ENCODE measurements around the gene P2RY12. TPM values are rescaled to one million over a fixed set of nuclear protein-coding genes. Genes with fewer than 3 reads are reported as not detected.

The P2RY12 gene
- total RNA-seq, 1 donor from 2014 or later: 49.8 TPM

- no peak for DNase-seq
Observed at GRCh38 chr3:151331696-151332095, 52.9 kb downstream of the P2RY12 start.

DNA sequence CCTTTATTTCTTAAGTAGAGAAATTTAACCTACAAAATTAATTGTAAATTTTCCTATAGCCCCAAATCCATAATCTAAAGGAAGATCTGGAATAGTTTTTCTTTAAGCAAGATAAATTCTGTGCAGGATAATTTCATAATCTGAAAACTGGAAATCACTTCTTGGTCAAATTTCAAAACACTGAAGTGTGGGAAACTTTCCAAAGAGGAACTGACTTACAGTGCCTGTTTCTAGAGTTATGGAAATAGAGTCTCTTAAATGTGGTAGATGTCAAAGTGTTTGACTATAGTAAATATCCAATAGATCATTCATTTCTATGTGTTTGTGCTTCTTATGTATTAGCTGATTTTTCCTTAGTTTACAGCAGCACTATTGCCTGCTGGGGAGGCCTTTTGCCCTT is 53.7 kb downstream of the P2RY12 start:
- no peak for DNase-seq

DNA sequence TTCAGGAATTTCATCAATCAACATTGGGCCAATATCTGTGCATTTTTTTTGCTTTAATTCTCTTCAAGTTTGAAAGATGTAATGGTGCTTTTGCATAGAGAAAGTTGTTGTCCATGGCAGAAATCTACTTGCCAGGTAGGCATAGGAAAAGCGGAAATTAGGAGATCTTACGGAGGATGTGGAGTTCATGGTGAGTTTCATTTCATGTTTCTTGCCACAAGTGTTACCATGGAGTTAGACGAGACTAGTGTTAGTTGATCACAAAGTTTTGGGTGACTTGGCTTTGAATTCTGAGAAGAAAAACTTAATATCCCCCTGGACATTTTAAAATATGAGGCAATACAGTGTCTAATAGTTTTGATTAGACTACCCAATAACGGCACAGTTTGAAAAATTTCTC is 54.2 kb downstream of the P2RY12 start:
- no peak for DNase-seq

DNA sequence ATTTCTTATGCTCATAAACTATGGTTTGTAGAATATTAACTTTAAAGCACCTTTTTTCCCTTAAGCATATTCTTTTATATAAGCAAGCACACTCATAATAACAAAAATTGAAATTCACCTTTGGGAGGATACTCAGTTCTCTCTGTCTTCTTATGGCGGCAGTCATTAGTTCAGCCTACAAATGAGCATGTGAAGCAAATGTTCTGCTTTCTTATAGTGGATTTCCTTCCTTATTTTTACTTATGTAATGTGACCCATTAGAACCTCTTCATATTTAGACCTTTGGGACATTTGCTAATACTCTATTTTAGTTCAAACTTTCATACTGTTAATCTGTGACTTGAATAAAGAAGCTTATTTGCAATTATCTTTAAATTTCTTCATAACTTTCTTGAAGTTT is 55.2 kb downstream of the P2RY12 start, which contains the start of gene P2RY13:
Gene P2RY13 (minus strand): TSS at position 187 of the 400 bp plus-strand sequence. CDS start 21 bp downstream, at position 166.
- DNase-seq: no peak

- DNase-seq: no peak
Observed at GRCh38 chr3:151328298-151328995, 56.1 kb downstream of the P2RY12 start.

DNA sequence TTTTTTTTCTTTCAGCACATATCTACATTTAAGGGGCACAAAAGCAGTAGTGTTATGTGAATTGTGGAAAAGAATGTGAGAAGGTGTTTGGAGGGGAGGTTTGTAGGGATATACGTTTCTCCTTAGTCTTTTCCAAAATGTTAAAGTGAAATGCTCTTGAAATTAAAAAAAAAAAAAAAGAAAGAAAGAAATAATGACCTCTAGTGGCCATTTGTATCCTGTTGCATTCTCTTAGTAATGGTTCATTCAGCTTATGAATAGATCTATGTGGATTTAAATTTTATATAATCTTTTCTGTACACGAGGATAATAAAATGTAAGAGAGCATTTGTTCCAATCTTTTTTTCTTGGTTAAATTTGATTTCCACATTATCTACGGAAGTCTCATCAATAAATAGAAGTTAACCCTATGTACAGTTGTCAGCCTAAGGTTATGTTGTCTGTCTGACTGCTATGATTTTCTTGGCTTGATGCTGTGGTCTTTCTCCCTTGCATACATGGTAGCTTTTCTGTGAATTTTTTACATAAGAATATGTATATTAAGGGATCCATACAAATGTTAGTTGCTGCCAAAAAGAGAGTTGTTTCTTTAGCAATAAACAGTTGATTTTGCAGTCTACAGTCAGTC is 56.9 kb downstream of the P2RY12 start:
- DNase-seq: no peak

DNA sequence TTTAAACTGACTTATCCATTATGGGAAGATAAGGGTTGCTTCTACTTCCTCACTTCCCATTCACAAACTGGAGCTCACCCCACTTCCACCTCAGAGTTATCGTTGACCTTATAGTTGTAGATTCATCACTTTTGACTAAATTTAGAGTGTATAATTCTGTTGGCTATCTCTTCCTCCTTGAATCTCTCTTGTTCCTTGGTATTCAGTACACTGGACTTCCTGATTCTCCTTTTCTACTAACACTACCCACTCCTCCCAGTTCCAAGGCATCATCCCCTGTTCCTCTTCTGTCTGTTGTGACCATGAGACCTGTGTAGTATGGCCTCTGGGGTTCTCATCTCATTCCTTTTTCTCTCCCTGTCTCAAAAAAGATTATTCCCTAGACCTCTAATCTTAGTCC is 62.0 kb downstream of the P2RY12 start:
- no peak for DNase-seq

DNA sequence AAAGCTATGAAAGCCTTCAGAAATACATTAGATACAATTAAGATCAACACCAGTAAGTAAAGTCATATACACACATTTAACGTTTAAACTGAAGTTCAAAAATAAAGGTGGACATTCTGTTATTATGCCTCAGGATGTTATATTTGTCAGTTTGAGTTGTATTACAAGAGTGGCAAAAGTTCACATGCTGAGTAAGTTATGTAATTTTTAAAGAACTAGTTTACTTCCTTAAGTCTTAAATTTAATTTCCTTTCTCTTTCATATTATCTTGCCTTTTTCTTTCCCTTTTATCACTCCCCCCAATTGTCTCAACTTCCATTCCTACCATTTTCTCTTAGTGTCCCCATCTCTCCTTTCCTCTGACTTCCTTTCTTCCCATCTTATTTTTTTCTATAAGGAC is 63.0 kb downstream of the P2RY12 start:
- DNase-seq: no peak

DNA sequence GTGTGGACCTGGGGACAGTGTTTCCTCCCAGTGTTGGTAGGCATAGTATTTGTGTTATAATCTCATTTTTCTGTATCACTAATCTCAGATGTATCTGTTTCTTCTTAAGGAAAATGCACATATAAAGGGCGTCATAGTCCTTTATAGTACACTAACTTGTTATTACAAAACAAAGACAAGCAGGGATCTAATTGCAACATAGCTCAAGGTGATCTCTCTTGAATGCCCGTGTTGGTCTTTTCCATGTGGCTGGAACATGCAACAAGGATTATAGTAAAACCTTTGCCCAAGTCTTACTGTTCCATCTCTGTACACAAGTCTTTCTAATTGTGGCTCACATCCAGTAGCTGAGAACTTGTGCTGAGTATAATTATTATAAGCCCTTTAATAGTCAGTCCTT is 64.4 kb downstream of the P2RY12 start:
- no peak for DNase-seq

GRCh38 chr3:151319628-151320027 is 64.9 kb downstream of the P2RY12 start:
- no peak for DNase-seq

DNA sequence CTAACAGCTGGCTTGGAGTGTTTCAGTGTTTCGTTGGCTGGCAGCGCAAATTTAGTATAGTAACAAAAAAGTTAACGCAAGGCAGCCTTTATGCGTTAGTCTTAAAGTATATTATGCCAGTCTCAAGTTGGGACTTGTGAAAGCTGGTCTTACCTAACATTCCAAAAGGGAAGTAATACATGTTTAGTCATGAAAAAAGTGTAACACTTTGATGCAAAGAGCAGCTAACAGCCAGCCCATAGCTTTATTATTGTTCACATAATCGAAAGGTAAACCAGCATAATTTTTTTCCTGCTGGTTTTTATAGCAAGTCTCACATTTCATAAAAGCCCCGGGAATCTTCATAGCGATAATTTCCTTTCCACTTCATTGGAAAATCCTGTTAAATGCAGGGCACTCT is 65.6 kb downstream of the P2RY12 start:
- DNase-seq: no peak

DNA sequence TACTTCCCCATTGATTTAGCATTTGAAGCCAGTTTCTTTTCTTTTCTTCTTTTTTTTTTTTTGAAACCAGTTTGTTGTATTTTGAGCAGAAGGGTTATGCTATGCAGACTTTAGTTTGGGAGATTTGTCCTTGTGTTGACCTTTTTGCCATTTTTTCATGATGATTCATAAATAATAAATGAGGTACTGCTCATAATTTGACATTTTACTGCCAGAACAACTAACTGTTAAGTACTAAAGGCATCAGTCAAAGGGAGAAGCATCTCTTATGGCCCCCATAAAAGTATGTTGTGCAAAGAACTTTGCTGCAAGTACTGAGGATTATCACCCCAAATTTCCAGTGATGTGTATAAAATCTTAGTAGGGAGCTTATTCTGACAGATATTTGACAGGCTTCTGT is 66.2 kb downstream of the P2RY12 start:
- no peak for DNase-seq

GRCh38 chr3:151316267-151316991 is 68.1 kb downstream of the P2RY12 start, which contains the start of gene GPR87:
Gene GPR87, minus strand, starts transcription at chr3:151316820. Its CDS starts 16,720 bp downstream, at chr3:151300100.
- DNase-seq: no peak

DNA sequence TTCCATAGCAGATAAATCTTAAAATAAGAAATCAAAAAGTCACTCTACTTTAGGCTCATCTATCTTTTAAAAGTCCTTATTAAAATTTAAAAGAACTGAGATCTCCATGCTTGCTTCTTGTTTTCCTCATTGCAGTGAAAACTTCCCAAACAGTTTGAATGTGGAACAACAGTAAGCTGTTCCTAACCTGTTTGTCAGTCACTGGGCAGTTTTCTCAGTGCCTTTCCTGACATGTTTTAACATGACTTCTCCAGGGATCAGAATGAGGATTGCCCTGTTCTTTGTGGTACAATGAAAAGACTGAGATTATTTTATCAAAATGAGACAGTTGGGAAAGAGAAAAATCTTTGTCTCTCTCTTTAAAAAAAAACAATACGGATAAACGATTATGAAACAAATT is 68.7 kb downstream of the P2RY12 start:
- no peak for DNase-seq

- DNase-seq: no peak
Observed at GRCh38 chr3:151315136-151315535, 69.4 kb downstream of the P2RY12 start.

DNA sequence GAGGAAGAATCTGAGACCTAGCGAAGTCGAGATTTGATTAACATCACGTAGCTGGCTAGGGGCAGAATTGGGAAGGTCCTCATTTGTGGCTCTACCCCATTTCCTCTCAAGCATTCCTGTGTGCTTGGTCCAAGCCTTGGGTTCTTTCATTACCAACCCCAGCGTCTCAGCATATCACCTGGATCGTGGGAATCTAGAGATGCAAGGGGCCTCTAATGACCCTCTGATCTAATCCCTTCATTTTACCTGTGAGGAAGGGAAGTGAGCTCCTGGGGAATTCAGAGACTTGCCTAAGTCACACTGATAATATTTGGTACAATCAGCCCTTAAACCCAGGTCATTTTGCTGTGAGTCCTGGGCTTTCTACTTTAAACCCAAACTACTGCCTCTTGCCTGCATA is 70.0 kb downstream of the P2RY12 start:
- no peak for DNase-seq

- DNase-seq: no peak
Observed at GRCh38 chr3:151314137-151314536, 70.4 kb downstream of the P2RY12 start.

DNA sequence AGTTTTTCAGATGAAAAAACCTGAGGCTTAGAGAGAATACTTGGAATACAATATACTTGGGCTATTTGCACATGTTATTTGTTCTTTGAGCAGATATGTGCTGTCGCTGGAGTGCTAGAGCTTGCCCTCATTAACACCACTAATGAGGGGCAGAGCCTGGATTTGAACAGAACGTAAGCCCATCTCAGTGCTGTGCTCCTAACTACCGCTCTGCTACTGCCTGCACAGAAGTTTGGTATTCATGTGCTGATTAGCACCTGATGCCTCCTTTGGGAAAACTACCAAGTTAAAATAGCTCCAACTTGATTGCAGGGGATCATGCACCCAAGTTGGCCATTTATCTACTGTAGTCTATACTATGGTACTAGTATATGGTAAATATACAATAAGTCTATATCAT is 71.6 kb downstream of the P2RY12 start:
- no peak for DNase-seq

- no peak for DNase-seq
Observed at GRCh38 chr3:151309566-151309965, 75.0 kb downstream of the P2RY12 start.

- no peak for DNase-seq
Observed at GRCh38 chr3:151307583-151308488, 76.7 kb downstream of the P2RY12 start.

DNA sequence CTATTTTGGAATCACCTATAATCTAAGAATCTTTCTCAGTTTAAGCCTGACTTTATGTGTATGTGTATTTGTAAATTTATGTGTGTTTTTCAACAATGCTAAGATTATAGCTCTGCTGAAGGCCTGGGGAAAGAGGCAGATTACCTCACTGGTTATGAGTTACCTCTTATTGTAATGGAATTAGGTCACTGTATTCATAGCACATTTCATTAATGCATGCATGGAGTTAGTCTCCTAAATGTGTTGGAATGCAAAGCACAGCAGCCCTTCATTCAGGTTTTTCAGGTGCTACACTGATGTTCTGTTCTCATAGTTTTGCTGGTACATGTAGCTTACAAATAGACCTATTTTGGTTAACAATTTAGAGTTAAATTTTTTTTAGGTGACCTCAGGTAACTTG is 77.4 kb downstream of the P2RY12 start:
- no peak for DNase-seq

GRCh38 chr3:151306168-151306810 is 78.3 kb downstream of the P2RY12 start:
- DNase-seq: no peak
